ENCODE results near the gene EMILIN2. TPM values are rescaled to one million over a fixed set of nuclear protein-coding genes. Genes with fewer than 3 reads are reported as not detected.

The EMILIN2 gene
- total and polyA plus RNA-seq, 2 donors from 2014 or later, result 4.3 to 24.0 TPM

GRCh38 chr18:2889761-2890192, 43.0 kb downstream of the EMILIN2 start:
- H3K36me3 ChIP-seq (ENCODE audit: control insufficient read depth in 2 of 3, insufficient read depth in 3 of 3, low read length in 3 of 3), result no peaks in the 10 kb centered on the region
- H3K27me3 ChIP-seq (ENCODE audit: control insufficient read depth, insufficient read depth, low read length), result no peaks in the 10 kb centered on the region
- no peak overlapping the region for H3K9ac ChIP-seq (ENCODE audit: low read length in 3 of 3)
- no peak overlapping the region for H3K4me3 ChIP-seq (ENCODE audit: low read length in 3 of 3)
- no peaks in the 10 kb centered on the region for H3K4me1 ChIP-seq (ENCODE audit: control insufficient read depth in 2 of 3, insufficient read depth in 2 of 3, low read depth in 1 of 3, low read length in 3 of 3)
- intact Hi-C loops (cut with DNase I), result no loop called here
- peak in 1 of 5 donors; percentile 9 for DNase-seq
- no peak overlapping the region for H3K27ac ChIP-seq (ENCODE audit: low read depth in 2 of 2, low read length in 2 of 2)
- H3K9me3 ChIP-seq (ENCODE audit: control insufficient read depth in 2 of 3, insufficient read depth in 1 of 3, low read length in 3 of 3), result peaks cover 0 to 3% (median 0%) of the 10 kb centered on the region in 3 donors
- no peak for TF ChIP-seq CTCF (IDR thresholded peaks at IDR 0.05; ENCODE audit: borderline replicate concordance, extremely low read depth, insufficient read depth)
- FAIRE-seq, result no peak

GRCh38 chr18:2890606-2891005, 43.8 kb downstream of the EMILIN2 start:
- TF ChIP-seq CTCF (IDR thresholded peaks at IDR 0.05; ENCODE audit: borderline replicate concordance, extremely low read depth, insufficient read depth), result no peak
- H3K36me3 ChIP-seq (ENCODE audit: control insufficient read depth in 2 of 3, insufficient read depth in 3 of 3, low read length in 3 of 3), result no peaks in the 10 kb centered on the region
- intact Hi-C loops (cut with DNase I), result no loop called here
- no peaks in the 10 kb centered on the region for H3K4me1 ChIP-seq (ENCODE audit: control insufficient read depth in 2 of 3, insufficient read depth in 2 of 3, low read depth in 1 of 3, low read length in 3 of 3)
- H3K27me3 ChIP-seq (ENCODE audit: control insufficient read depth, insufficient read depth, low read length), result no peaks in the 10 kb centered on the region
- no peak for DNase-seq
- peaks cover 0 to 3% (median 0%) of the 10 kb centered on the region in 3 donors for H3K9me3 ChIP-seq (ENCODE audit: control insufficient read depth in 2 of 3, insufficient read depth in 1 of 3, low read length in 3 of 3)
- H3K27ac ChIP-seq (ENCODE audit: low read depth in 2 of 2, low read length in 2 of 2), result no peak overlapping the region
- no peak for FAIRE-seq
- H3K9ac ChIP-seq (ENCODE audit: low read length in 3 of 3), result no peak overlapping the region
- no peak overlapping the region for H3K4me3 ChIP-seq (ENCODE audit: low read length in 3 of 3)

- Histone ChIP-seq H3K36me3 (ENCODE audit: control insufficient read depth in 2 of 3, insufficient read depth in 3 of 3, low read length in 3 of 3) (no peaks in the 10 kb centered on the region), H3K27ac (ENCODE audit: low read depth in 2 of 2, low read length in 2 of 2) (no peak overlapping the region), H3K27me3 (ENCODE audit: control insufficient read depth, insufficient read depth, low read length) (no peaks in the 10 kb centered on the region), H3K9me3 (ENCODE audit: control insufficient read depth in 2 of 3, insufficient read depth in 1 of 3, low read length in 3 of 3) (peaks cover 0 to under 1% (median 0%) of the 10 kb centered on the region in 3 donors), H3K9ac (ENCODE audit: low read length in 3 of 3) (no peak overlapping the region), H3K4me1 (ENCODE audit: control insufficient read depth in 2 of 3, insufficient read depth in 2 of 3, low read depth in 1 of 3, low read length in 3 of 3) (no peaks in the 10 kb centered on the region), H3K4me3 (ENCODE audit: low read length in 3 of 3) (no peak overlapping the region)
- DNase-seq (peak in 1 of 5 donors; percentile 27), FAIRE-seq (no peak)
- TF ChIP-seq CTCF (IDR thresholded peaks at IDR 0.05; ENCODE audit: borderline replicate concordance, extremely low read depth, insufficient read depth), result no peak
- intact Hi-C loops (cut with DNase I), result no loop called here
Observed at GRCh38 chr18:2891526-2892431, 45.0 kb downstream of the EMILIN2 start.
